HG03135 (cell line): ENCODE results near the gene HGS.
A peak's percentile ranks its signal among the peaks of the same experiment; 100 is the strongest.
"Not testable (repeated sequence)": the region's sequence is repeated elsewhere in the genome, so short reads cannot be mapped to it uniquely, and the experiment has no call there.

ENCODE experiments used
- ATAC-seq: cut with Tn5 transposase; IDR thresholded peaks from one replicate; pipeline ENCODE4 v1.9.1; 2021; ENCODE audit warnings: mild to moderate bottlenecking, moderate library complexity; ENCODE audit not compliant: unreplicated experiment

The HGS gene

DNA sequence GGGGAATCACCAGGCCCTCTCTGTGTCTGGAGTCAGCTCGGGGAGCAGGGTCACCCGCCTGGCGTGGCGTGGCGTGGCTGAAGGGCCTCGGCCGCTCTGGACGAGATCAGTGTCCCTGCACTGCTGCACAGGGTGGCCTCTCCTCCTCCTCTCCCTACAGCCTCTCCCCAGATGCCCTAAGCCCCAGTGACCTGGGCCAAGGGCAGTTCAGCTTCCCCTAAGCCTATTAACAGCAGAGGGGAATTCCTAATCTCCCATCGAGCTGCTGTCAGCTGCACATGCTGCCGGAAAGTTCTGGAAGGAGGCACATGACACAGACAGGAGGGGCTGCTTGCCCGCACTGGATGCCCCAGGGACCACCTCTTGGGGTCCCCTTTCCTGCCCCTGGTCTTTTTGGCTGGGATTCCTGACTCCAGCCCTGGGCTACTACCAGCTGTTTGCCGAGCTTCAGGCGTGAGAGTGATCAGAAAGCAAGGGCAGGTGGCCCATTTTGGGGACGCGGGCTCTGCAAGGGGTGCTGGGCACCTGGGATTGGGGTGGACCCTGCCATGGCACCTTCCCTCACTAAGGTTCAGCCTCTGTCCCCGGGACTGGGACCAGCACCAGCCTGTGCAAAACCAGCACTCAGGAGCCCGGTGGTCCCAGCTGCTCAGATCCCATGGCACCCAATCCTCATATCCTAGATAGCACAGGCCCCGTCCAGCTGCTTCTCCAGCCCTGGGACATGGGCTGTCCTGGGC is 28.3 kb upstream of the HGS start:
- no peak for ATAC-seq

DNA sequence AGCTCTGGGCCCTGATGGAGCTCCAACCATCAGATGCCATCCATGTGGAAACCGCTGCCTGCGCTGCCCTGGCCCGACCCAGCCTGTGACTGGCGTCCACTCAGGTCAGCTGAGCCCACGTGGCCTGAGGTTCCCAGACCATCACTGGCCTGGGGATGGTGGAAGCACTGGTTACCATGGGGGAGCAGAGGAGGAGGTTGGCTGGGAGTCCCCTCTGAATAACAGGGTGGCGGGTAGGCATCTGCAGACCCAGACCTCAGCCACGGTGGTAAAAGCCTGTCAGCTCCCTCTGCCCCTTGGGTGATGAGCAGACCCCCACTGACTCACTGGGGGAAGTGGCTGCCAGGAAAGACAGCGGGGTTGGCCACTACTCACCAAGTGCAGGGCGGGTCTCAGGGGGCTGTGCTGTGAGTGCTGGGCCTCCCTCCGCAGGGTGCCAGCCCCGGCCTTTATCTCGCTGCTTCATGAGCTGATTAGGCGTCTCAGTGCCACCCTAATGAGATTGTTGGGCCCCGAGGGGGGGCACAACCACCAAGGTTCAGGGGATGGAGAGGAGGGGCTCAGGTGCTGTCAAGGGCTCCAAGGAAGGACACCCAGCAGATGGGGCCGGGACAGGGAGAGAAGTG is 27.6 kb upstream of the HGS start, which contains the start of gene PDE6G:
PDE6G (minus strand) TSS at position 425 of the 626 bp plus-strand sequence. CDS start 3,237 bp downstream, outside the sequence.
- no peak for ATAC-seq

DNA sequence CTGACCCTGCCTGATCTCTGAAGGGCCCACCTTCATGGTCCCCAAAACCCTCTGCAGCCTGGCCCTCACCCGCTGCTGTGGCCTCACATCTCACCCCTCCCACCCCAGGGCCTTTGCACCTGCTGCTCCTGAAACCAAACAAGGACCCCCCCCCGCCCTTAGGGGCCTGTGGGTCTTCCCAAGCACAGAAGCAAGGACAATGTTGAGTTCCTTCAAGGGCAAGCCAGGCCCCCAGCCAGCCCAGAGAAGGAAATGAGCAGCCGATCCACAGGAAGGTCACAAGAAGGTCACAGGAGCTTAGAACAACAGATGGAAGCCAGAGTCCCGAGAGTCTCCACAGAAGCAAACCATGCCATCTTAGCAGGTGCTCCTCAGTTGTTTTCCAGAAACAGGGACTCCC is 27.0 kb upstream of the HGS start:
- no peak for ATAC-seq

DNA sequence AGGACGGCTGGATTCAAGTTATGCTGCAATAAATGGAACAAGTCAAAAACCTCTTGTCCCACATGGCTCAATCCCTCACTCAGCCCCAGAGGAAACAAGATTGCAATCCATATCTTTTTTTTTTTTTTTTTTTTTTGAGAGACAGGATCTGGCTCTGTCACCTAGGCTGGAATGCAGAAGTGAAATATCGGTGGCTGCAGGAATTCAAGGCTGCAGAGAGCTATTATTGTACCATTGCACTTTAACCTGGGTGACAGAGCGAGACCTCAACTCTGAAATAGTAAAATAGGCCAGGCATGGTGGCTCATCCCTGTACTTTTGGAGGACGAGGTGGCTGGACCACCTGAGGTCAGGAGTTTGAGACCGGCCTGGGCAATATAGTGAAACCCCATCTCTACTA is 24.8 kb upstream of the HGS start:
- ATAC-seq, result no peak

DNA sequence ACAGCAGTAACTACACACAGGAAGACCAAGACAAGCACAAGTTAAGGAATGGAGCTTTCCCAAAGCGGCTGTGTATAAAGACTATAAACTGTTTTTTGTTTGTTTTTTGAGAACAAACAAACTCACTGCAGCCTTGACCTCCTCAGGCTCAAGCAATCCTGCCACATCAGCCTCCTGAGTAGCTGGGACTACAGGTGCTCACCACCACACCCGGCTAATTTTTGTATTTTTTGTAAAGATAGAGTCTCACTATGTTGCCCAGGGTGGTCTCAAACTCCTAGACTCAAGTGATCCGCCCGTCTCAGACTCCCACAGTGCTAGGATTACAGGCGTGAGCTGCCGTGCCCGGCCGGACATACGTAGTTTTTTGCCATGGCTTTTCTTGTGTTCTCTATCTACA is 23.4 kb upstream of the HGS start:
- ATAC-seq, result no peak

DNA sequence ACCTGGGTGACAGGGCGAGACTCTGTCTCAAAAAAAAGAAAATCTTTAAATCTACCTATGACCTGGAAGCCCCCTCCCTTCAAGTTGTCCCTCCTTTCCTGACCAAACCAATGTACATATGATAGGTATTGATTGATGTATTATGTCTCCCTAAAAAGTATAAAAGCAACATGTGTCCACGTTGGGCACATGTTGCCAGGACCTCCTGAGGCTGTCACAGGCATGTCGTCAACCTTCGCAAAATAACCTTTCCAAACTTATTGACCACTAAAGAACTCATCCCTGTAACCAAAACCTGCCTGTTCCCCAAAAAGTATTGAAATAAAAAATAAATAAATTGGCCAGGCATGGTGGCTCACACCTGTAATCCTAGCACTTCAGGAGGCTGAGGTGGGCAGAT is 21.8 kb upstream of the HGS start:
- ATAC-seq, result no peak

DNA sequence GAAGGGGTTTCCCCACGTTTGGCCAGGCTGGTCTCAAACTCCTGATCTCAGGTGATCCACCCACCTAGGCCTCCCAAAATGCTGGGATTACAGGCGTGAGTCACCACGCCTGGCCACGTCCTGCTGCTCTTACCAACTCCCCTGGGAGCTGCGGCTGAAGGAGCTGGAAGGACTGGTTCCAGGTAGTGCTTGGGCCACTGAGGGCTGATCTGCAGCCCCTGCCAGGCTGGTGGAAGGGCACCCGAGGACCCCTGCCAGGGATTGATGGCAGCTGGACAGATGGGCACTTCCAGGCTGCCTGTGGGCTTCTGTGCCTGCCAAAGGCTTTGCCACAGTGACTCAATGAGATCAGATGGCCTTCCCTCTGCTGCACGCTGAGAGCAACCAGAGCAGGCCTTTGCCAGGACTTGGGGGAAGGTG is 19.8 kb upstream of the HGS start:
- ATAC-seq, result no peak

DNA sequence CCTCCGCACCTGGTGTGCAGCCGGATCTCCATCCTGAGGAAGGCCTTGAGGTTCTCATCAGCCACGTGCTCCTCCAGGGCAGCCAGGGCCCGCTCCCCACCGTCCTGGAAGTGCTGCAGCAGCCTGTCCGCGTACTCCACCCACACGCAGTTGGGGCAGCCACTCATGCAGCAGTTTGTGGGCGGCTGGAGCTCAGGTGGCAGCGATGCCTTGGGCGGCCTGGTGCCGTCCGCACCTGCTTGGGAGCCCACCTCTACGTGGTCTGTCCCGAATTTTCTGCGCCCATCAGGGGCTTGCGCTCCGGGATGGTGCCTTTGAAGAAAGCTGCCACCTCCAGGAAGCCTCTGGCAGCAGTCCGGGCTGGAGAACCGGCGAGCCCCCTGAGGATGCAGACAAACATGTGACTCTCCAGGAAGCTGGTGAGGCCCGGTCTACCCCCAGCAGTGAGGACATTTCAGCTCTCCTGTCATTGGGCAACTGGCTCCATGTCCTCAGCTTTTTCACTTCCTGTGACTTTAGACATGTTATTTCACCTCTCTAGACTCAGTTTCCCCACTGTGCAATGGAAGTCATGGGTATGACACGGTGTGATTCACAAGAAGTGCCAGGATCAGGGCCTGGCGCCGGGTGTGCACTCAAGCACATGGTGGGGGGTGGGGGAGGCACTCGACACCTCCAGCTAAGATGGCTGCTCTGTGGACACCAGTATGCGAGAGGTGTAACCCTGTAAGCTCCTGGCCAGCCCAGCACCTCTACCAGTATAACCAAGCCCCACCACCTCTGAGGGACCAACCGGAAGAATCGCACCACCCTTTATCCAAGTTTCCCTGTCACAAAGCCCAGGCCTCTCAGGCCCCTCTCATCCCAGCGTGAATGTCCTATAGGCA is 18.4 kb upstream of the HGS start:
- ATAC-seq, result peak; percentile 17

DNA sequence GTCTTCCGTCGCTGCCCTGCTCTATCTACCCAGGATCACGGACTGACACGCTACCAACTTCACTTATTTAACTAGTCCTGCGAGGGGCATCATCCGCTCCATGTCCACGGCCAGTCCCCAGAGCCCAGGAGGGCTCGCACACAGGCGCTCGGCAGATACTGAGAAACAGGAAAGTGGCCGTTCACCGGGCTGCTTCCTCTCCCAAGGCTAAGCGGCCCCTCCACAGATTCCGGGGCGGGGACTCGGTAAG is 17.8 kb upstream of the HGS start:
- ATAC-seq, result no peak

DNA sequence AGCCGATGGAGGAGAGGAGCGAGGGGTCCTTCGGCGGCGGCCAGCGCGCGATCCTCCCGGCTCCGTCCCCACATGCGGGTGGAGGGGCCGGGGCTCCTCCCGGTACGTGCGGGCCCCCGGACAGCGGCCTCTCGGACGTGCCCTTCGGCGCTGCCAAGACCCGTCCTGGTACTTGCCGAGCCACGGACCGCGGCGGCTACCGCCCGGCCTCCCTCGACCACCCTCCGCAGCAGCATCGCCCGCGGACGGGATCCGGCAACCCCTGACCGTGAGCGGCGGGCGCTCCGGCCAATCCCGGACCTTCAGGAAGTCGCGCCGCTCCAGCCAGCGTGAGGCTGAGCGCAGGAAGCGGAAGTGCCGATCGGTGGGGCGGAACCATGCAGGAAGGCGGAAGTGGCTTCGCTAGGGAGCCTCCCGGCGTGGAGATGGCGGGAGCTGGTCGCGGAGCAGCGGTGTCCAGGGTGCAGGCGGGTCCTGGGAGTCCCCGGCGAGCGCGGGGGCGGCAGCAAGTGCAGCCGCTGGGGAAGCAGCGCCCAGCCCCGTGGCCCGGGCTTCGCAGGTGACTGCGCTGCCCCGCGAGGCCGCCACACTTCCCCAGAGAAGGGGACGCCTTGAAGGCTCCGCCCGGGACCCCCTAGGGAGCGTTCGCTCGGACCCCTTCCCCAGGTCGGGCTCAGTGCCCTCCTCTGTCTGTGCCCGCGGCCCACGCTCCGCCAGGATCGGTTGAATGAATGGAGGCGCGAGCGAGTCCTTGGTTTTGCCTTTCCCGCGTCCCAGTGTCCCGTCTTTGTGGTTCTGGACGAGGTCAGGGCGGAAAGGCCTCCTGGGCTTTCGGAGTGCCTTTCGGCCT is 17.2 kb upstream of the HGS start, which contains the start of the genes CCDC137 and OXLD1:
CCDC137 (plus strand) TSS at position 396 of the 850 bp plus-strand sequence; CDS start at position 426, 30 bp downstream.
OXLD1 (minus strand) TSS at position 264 of the 850 bp plus-strand sequence; CDS start at position 236, 28 bp downstream.
- peak; percentile 88 for ATAC-seq

DNA sequence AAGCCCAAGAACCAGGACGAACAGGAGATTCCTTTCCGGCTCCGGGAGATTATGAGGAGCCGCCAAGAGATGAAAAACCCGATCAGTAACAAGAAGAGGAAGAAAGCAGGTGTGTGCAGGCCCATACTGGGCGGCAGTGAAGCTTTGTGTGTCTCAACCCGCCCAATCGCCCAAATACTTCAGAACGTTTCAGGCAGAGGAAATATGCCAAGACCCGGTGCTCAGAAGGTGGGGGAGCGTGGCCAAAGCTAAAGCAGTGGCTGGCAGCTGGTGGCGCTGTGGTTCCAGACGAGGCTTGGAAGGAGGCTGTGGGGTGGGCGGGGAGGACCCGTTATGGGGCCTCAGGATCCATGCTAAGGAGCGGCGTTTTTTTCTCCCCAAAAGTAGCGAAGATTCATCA is 16.1 kb upstream of the HGS start:
- ATAC-seq, result no peak

DNA sequence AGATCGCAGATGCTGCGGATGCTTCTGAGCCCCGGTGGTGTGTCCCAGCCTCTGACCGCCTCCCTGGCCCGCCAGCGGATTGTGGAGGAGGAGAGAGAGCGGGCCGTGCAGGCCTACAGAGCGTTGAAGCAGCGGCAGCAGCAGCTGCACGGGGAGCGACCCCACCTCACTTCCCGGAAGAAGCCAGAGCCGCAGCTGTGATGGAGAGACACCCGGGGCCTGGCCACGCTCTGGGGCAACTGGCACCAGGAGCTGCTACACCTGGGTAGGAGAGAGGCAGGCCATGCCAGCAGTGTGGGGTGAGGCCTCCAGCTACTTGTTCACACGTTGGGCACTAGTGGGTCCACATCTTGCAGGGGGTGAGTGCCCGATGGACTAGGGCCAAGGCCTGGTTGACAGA is 11.3 kb upstream of the HGS start:
- no peak for ATAC-seq

DNA sequence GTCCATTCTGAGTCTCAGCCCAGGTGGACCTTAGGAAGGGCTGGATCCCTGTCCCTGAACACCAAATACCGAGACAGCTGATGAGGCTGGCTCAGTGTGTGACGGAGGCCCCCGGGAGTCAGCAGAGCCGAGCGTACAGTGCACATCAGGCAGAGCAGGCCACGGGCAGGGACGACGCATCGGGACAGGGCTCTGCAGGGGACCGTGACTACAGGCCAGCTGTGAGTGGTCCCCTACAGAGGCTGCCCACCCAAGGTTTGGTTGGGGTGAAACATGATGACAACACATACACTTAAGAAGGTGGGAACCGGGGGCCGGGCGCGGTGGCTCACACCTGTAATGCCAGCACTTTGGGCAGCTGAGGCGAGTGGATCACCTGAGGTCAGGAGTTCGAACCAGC is 10.9 kb upstream of the HGS start:
- ATAC-seq, result no peak

DNA sequence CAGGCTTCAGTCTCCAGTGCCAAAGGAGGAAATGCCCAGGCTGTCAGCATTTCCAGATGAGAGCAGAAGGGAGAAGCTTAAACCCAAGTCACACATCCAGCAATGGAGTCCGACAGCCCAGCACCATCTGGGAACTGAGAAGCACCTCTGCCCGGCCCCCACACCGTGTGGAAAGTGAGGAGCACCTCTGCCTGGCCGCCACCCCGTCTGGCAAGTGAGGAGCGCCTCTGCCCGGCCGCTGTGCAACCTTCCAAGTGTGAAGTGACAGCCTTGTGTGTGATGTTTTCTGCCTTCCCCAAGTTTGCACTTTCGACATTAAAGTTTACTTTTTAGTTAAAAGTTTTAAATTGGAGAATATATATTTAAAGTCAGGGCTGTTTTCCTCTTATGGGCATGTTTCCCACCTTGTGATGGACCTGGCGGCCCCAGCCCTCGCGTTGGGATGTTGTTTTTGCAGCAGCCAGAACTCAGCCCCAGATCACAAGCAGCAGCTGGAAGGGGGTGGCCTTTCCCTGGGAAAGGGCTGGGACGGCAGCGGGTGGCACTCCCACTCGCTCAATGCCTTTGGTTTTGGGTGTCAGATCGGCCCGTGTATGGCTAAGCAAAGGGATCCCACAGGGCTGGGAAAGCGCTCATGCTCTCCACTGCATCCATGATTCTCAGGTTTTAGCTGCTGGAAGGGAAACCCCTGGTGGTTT is 10.1 kb upstream of the HGS start:
- ATAC-seq, result no peak

DNA sequence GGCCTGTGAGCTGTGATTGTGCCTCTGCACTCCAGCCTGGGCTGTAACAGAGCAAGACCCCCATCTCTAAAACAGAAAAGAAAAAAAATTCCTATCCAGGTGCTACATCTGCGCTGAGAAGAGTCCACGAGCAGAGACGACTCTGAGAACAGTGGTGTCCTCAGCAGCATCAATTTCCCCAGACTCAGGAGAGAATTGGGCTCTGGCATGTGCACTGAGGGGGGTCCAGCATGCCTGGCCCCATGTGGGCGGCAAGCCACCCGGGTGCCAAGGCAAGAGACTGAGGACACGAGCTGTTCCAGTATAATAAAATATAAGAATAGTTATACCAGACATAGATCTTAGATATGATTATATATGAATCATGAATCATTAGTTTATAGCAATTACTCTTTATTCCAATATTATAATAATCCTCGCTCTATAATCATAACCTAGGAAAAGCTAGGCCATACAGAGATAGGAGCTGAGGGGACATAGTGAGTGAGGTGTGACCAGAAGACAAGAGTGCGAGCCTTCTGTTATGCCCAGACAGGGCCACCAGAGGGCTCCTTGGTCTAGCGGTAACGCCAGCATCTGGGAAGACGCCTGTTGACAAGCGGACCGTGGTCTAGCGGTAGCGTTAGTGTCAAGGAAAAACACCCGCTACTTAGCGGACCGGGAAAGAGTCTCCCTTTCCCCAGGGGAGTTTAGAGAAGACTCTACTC is 8.1 kb upstream of the HGS start:
- ATAC-seq, result not testable (repeated sequence)

DNA sequence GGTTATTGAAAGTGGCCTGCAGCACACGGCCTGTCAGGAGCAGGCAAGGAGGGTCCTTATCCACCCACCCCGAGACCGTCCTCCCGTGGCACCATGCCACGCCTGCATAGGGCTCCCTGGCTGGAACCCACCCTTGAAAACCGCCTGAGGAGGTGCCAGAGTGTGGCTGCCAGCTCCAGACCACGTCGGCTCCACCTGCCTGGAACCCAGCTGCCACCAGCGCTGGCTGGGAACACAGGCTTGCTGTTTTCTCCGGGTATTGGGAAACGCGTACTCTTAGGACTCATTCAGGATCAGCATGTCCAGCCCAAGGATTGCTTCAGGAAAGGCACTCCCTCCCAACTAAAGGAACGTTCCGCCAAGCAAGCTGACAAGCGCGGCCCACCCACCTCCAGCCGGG is 6.9 kb upstream of the HGS start:
- no peak for ATAC-seq

DNA sequence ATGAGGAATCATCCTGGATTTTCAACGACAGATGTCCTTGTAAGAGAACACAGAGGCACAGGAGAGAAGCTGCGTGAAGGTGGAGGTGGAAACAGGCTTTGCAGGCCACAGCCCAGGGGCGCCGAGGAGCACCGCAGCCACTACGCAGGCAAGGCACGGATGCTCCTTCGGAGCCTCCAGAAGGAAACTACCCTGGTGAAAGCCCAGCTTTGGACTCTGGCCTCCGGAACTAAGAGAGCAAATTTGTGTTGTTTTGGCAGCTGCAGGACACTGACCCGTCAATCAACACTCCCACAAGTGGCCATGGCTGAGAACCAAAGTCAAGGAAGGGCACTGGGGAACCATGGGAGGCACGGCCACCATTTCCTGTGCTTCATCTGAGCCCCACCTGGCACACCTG is 3.7 kb upstream of the HGS start:
- ATAC-seq, result no peak

DNA sequence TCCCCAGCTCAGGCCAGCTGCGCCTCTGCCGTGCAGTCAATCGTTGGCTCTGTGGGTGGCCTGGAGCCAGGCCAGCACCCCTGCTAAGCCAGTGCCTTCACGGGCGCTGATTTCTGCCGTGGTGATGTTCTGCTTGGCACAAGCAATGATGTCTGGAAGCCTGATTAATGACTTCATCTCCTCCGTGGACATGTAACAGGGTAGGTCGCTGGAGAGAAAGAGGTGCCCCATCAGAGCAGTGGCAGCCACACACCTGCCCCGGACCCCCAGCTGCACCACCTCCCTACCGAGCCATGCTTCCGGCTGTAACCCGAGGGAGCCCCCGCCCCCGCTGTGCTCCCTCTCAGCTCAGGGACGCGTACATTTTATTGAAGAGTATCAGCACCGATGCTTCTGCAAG is 2.1 kb upstream of the HGS start:
- no peak for ATAC-seq

DNA sequence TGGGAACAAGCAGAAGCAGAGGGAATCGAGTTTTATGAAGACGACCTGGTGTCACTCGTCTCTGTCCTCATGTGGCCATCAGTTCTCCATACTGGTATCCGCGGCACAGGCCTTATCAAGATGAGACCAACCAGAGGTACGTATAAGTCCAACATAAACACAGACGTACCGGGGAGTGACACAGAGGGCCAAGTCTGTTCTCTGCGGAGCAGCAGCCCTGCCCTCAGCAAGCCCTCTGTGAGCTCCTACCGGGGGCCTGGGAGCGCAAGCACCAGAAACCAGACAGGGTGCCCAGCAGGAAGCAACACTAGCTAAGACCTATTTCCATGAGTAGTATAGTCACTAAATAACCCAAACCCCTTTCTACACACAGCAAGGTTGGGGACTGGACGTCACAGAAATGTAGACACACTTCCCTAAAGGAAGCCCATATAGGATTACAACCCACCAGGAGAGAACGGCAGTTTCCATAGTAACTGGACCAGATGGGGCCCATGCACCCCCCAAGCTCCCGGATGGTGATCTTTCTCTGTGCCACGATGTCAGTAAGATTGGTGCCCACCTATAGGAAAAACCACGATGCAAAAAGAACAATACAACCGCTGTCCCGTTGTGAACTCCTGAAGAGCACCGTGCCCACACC is 1.1 kb upstream of the HGS start:
- no peak for ATAC-seq
